K562 (cell line): ENCODE measurements around the gene EFR3B. TPM values are rescaled to one million over a fixed set of nuclear protein-coding genes. Genes with fewer than 3 reads are reported as not detected.

Experiments used
- ATAC-seq: fragments of 200-7000 bp; cut with Tn5 transposase; 3 replicates; pipeline ENCODE4 v1.9.1; 2020; ENCODE audit warnings: moderate library complexity
- BruUV-seq: library from RNA; stranded (reverse); fragments of 400-500 nt; replicated peaks from 2 replicates; lab custom pipeline; 2021; lab: Mats Ljungman, UMichigan
- CTCF ChIA-PET: fragments of 300-600 bp; formaldehyde crosslinking; extraction: SDS; loops from one replicate; lab custom pipeline; 2021; ENCODE audit warnings: low intra/inter-chr PET ratio; lab: Yijun Ruan, JAX
- POLR2A ChIA-PET: fragments of 300-600, 350-650 bp; sonication (Branson Sonifier 250); formaldehyde crosslinking; extraction: SDS; loops from one replicate; lab custom pipeline; 2021; ENCODE audit warnings: antibody characterized with exemption, inconsistent platforms; lab: Yijun Ruan, JAX
- DNase-seq, 4 experiments: peaks; one replicate each; pipeline versions ENCODE4 v3.0.0 to v3.0.0-alpha.2; 2011 to 2018; ENCODE audit warnings: low spot score in 3 of 4, mixed read lengths in 3 of 4; ENCODE audit errors: extremely low read depth in 1 of 4
- FAIRE-seq: peaks from 2 replicates; lab custom pipeline; 2011; peaks lifted over from hg19 to GRCh38; lab: Jason Lieb, UNC
- H2AFZ ChIP-seq: 2 replicates; pipeline ENCODE4 v1.6.0; 2011; ENCODE audit warnings: low read depth, low read length, control low read depth, inconsistent platforms
- H3K27ac ChIP-seq: fragments of 200-600 bp; 3 replicates; pipeline ENCODE4 v1.8.0; 2011; ENCODE audit warnings: low read depth, mild to moderate bottlenecking, control low read depth, inconsistent platforms, low read length, moderate library complexity, mixed read lengths; ENCODE audit errors: extremely low read depth
- H3K27me3 ChIP-seq, 2 experiments: fragments of 300-600 bp in 1 of 2; 2 replicates in 1 of 2; 3 replicates in 1 of 2; pipeline versions ENCODE4 v1.6.0 to v1.8.0; 2011; ENCODE audit warnings: inconsistent platforms in 2 of 2, low read length in 2 of 2, mild to moderate bottlenecking in 1 of 2, mixed read lengths in 1 of 2, moderate library complexity in 1 of 2; ENCODE audit not compliant: control insufficient read depth in 2 of 2, insufficient read depth in 2 of 2
- H3K36me3 ChIP-seq: fragments of 300-600 bp; 3 replicates; pipeline ENCODE4 v1.8.0; 2011; ENCODE audit warnings: mild to moderate bottlenecking, low read length, inconsistent platforms; ENCODE audit not compliant: control insufficient read depth, insufficient read depth
- H3K4me1 ChIP-seq, 2 experiments: fragments of 200-600 bp in 1 of 2; replicated peaks in 1 of 2; 2 replicates in 1 of 2; 3 replicates in 1 of 2; pipeline versions ENCODE4 v1.5.1 to v1.8.0; 2011; ENCODE audit warnings: inconsistent platforms in 2 of 2, low read length in 2 of 2, mild to moderate bottlenecking in 1 of 2, mixed read lengths in 1 of 2, moderate library complexity in 1 of 2; ENCODE audit not compliant: control insufficient read depth in 2 of 2, insufficient read depth in 2 of 2
- H3K4me2 ChIP-seq: 2 replicates; pipeline ENCODE4 v1.6.1; 2011; ENCODE audit warnings: low read length, control low read depth, inconsistent platforms, mixed read lengths; ENCODE audit not compliant: insufficient read depth
- H3K4me3 ChIP-seq: fragments of 200-600 bp; sonication (generic), shearing (Covaris generic); 2 replicates; pipeline ENCODE4 v1.5.1; 2016; ENCODE audit warnings: control low read depth, inconsistent platforms
- H3K79me2 ChIP-seq: fragments of 200-600 bp; 3 replicates; pipeline ENCODE4 v1.8.0; 2011; ENCODE audit warnings: low read length, inconsistent platforms; ENCODE audit not compliant: control insufficient read depth, insufficient read depth
- H3K9ac ChIP-seq, 2 experiments: 2 replicates each; pipeline versions ENCODE4 v1.6.0 to v1.6.1; 2011; ENCODE audit warnings: low read depth in 2 of 2, low read length in 2 of 2, control low read depth in 1 of 2, inconsistent platforms in 1 of 2, mild to moderate bottlenecking in 1 of 2, mixed read lengths in 1 of 2; ENCODE audit not compliant: insufficient read depth in 1 of 2
- H3K9me1 ChIP-seq: one replicate; pipeline ENCODE4 v1.6.0; 2011; ENCODE audit warnings: inconsistent platforms, mild to moderate bottlenecking, low read length, moderate library complexity; ENCODE audit not compliant: control insufficient read depth, insufficient read depth
- H3K9me3 ChIP-seq: replicated peaks from 2 replicates; pipeline ENCODE4 v1.5.1; 2011; ENCODE audit warnings: low read depth, low read length, inconsistent platforms; ENCODE audit not compliant: control insufficient read depth, insufficient read depth
- H4K20me1 ChIP-seq: replicated peaks from 2 replicates; pipeline ENCODE4 v1.6.1; 2011; ENCODE audit warnings: low read length, inconsistent platforms, mixed read lengths; ENCODE audit not compliant: control insufficient read depth, insufficient read depth
- CGGBP1 ChIP-seq: fragments of 250-450 bp; sonication (Bioruptor Pico); IDR thresholded peaks from 2 replicates; pipeline ENCODE4 v1.9.0; 2021; ENCODE audit warnings: mild to moderate bottlenecking
- E4F1 ChIP-seq: fragments of 250-450 bp; sonication (Bioruptor Pico); IDR thresholded peaks from 2 replicates; pipeline ENCODE4 v1.5.0; 2021; ENCODE audit warnings: mild to moderate bottlenecking, borderline replicate concordance
- EHMT2 ChIP-seq: fragments of 450-650 bp; IDR thresholded peaks from 2 replicates; pipeline ENCODE4 v1.6.1; 2018; ENCODE audit warnings: antibody characterized with exemption
- GMEB1 ChIP-seq: fragments of 250-450 bp; sonication (Bioruptor Pico); IDR thresholded peaks from 2 replicates; pipeline ENCODE4 v1.4.0; 2020; ENCODE audit warnings: mild to moderate bottlenecking
- IFI16 ChIP-seq: fragments of 250-450 bp; sonication (Bioruptor Pico); IDR thresholded peaks from 2 replicates; pipeline ENCODE4 v2.1.2; 2022; ENCODE audit warnings: mild to moderate bottlenecking, inconsistent platforms
- MAFK ChIP-seq: IDR thresholded peaks from 2 replicates; pipeline ENCODE4 v1.6.1; 2011; ENCODE audit warnings: low read length, improper control_type of control experiment
- MBD2 ChIP-seq: sonication (generic); IDR thresholded peaks from 2 replicates; pipeline ENCODE4 v1.6.1; 2016; ENCODE audit warnings: low read depth, borderline replicate concordance
- NCOA1 ChIP-seq: fragments of 450-650 bp; IDR thresholded peaks from 2 replicates; pipeline ENCODE4 v1.6.1; 2016; ENCODE audit warnings: low read depth
- PHB2 ChIP-seq: fragments of 450-650 bp; IDR thresholded peaks from 2 replicates; pipeline ENCODE4 v1.6.1; 2017; ENCODE audit warnings: low read depth
- PRPF4 ChIP-seq: fragments of 200-400 bp; formaldehyde crosslinking; IDR thresholded peaks from one replicate; pipeline ENCODE4 v1.6.1; 2017; ENCODE audit warnings: low read length, low read depth, mild to moderate bottlenecking; ENCODE audit not compliant: insufficient read depth, poor library complexity, severe bottlenecking
- ZFP91 ChIP-seq: sonication (generic); formaldehyde crosslinking; IDR thresholded peaks from 2 replicates; pipeline ENCODE4 v1.8.0; 2022; ENCODE audit warnings: mild to moderate bottlenecking, missing genetic modification reagents
- ZNF197 ChIP-seq: fragments of 200-800 bp; sonication (Bioruptor generic); IDR thresholded peaks from 2 replicates; pipeline ENCODE4 v1.6.1; 2016; ENCODE audit warnings: low read depth, missing genetic modification characterization, missing compliant biosample characterization
- ZNF239 ChIP-seq: fragments of 250-450 bp; sonication (Bioruptor Pico); IDR thresholded peaks from 2 replicates; pipeline ENCODE4 v1.4.0; 2020; ENCODE audit warnings: mild to moderate bottlenecking
- WGBS: fragments of 100-300 bp; shearing (Covaris generic); methylation state at CpG from one replicate; pipeline ENCODE4 v1.1.6; 2016; ENCODE audit warnings: low coverage, mixed read lengths; ENCODE audit not compliant: insufficient coverage; ENCODE audit errors: missing lambda C conversion rate; 5-methylcytosine and 5-hydroxymethylcytosine counted together
- in situ Hi-C: fragments of 300-500 bp; cut with MboI; formaldehyde crosslinking; loops from 4 replicates; pipeline ENCODE4 v1.15.0; 2018; ENCODE audit warnings: inconsistent platforms, mixed read lengths
- intact Hi-C: fragments of 100-400 bp; cut with micrococcal nuclease; formaldehyde crosslinking; loops from 2 replicates; pipeline ENCODE4 v1.14.2; 2022
- polyA plus RNA-seq, 8 experiments: library from polyadenylated mRNA; depleted of rRNA in 4 of 8; stranded (reverse) in 5 of 8; unstranded in 3 of 8; fragments of >200 nt; fragmentation: Nextera tagmentation in 2 of 8; fragmentation: Illumina TruSeq in 1 of 8; extraction: Ambion mirVana in 2 of 8; extraction: Trizol in 1 of 8; gene quantifications; 2 replicates each; pipeline versions ENCODE4 v1.2.1 to v1.2.3, GENCODE V29; 2011 to 2014; ENCODE audit warnings: inconsistent platforms in 1 of 8, missing spikeins in 1 of 8
- total RNA-seq, 7 experiments: library from RNA; depleted of rRNA in 6 of 7; stranded (reverse); fragments of >200 nt in 6 of 7; fragmentation: Illumina TruSeq in 2 of 7; extraction: Trizol in 2 of 7; gene quantifications; 2 replicates each; pipeline versions ENCODE4 v1.2.1 to v1.2.3, GENCODE V29; 2011 to 2021; ENCODE audit warnings: low replicate concordance in 1 of 7

Gene EFR3B
- total and polyA plus RNA-seq, 9 of the 15 experiments (the other 6 are each of a cell fraction or from before 2014, with no cell fraction given), result not detected

GRCh38 chr2:25197336-25198208 lies 155.7 kb downstream of the EFR3B start:
- Histone ChIP-seq H4K20me1 (no peaks in the 10 kb centered on the region), H3K4me3 (no peak overlapping the region), H3K27ac (no peak overlapping the region), H3K36me3 (no peaks in the 10 kb centered on the region), H3K27me3 (peaks cover under 1 to 2% of the 10 kb centered on the region in 2 experiments; a peak in 1 of 5 replicates), H3K9me3 (no peaks in the 10 kb centered on the region), H3K79me2 (no peaks in the 10 kb centered on the region), H3K9ac (no peak overlapping the region), H2AFZ (peak overlapping the region; percentile 44), H3K4me1 (peaks cover 0 to 5% of the 10 kb centered on the region in 2 experiments; a peak in 2 of 5 replicates), H3K4me2 (no peak overlapping the region), H3K9me1 (no peaks in the 10 kb centered on the region)
- CTCF ChIA-PET, result interaction anchor here (1.8 kb wide), 1 partner anchor 31 kb away, joined by 5 read pairs; no protein-coding TSS in a partner anchor
- WGBS, result 12% methylated on average over 11 of the region's 12 CpGs
- ATAC-seq (no peak), FAIRE-seq (no peak), DNase-seq (no peak)
- POLR2A ChIA-PET, result interaction anchor here (0.6 kb wide), 1 partner anchor 18 kb away, joined by 3 read pairs; no protein-coding TSS in a partner anchor
- intact Hi-C loops, result loop anchor here (5.0 kb wide), 2 partner anchors 370 to 785 kb away; no protein-coding TSS in a partner anchor
- in situ Hi-C loops, result no loop called here
- BruUV-seq, result no TSS peak
- TF ChIP-seq E4F1 (CRISPR knock-in tag) (no peak), ZNF239 (no peak), NCOA1 (no peak), EHMT2 (no peak), CGGBP1 (CRISPR knock-in tag) (no peak), IFI16 (CRISPR knock-in tag) (no peak), PRPF4 (no peak), MAFK (no peak), ZFP91 (CRISPR knock-in tag) (no peak), PHB2 (no peak), MBD2 (no peak), GMEB1 (CRISPR knock-in tag) (no peak), ZNF197 (CRISPR knock-in tag) (no peak)
